NT2/D1 (cell line): ENCODE data around the gene RHBDL1.

Source experiments
- SUZ12 ChIP-seq: IDR thresholded peaks from 2 replicates; pipeline ENCODE4 v1.6.1; 2011; ENCODE audit not compliant: insufficient read length, insufficient read depth; ENCODE audit errors: extremely low read depth
- YY1 ChIP-seq: IDR thresholded peaks from 2 replicates; pipeline ENCODE4 v1.6.1; 2011; ENCODE audit not compliant: insufficient read length, insufficient read depth

GRCh38 chr16:649631-650030, 25.8 kb upstream of the RHBDL1 start:
- TF ChIP-seq SUZ12: no peak
- no peak for TF ChIP-seq YY1
